ENCODE results near the gene FALEC. TPM values are rescaled to one million over a fixed set of nuclear protein-coding genes. Genes with fewer than 3 reads are reported as not detected.

Gene FALEC
- total and polyA plus RNA-seq, 9 of the 15 experiments (the other 6 are each of a cell fraction or from before 2014, with no cell fraction given) = 0.15 to 1.8 (median 0.53) TPM; not detected in 5

DNA sequence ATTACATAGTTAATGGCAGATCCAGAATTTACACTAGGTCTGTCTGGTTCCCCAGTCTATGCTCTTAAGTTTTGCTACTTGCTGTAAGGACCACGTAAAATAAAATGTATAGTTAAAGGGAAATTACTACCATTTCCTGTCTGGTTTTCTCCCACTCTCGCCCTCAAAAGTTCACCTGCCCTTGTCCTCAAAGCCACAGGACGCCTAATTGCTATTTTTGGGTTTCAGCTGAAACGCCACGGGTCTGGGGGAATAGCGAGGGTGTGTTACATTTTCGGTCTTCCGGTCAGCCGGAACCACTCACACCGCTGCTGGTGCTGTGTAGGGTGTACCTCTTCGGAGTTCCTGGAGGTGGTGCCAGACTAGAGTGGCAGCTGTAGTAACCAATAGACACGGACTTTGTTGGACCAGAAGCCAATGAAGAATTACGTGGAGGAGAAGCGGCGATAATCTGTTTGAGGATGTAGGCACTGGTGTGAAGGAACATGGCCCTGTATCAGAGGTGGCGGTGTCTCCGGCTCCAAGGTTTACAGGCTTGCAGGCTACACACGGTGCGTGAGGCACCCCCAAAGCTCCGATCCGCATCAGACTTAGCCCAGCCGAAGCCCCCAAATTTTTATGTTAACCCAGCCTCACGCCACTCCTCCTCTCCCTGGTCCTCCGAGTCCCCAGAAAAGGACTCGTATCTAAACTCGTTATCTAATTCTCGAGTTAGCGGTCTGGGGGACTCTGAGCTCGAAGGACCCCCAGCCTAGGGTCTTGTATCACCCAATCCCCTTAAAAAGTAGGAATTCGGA is 28.4 kb upstream of the FALEC start, which contains the start of gene TARS2 (continued):
- TF ChIP-seq CHD1 (IDR thresholded peaks at IDR 0.05; ENCODE audit: low read length) = no peak
- TF ChIP-seq, protein P1, sequence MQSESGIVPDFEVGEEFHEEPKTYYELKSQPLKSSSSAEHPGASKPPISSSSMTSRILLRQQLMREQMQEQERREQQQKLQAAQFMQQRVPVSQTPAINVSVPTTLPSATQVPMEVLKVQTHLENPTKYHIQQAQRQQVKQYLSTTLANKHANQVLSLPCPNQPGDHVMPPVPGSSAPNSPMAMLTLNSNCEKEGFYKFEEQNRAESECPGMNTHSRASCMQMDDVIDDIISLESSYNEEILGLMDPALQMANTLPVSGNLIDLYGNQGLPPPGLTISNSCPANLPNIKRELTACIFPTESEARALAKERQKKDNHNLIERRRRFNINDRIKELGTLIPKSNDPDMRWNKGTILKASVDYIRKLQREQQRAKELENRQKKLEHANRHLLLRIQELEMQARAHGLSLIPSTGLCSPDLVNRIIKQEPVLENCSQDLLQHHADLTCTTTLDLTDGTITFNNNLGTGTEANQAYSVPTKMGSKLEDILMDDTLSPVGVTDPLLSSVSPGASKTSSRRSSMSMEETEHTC (IDR thresholded peaks at IDR 0.05) = 0 out of 2 replicates have a peak, but pooled peaks have one; percentile 40
- TF ChIP-seq HMG20A (CRISPR knock-in tag; conservative IDR thresholded peaks at IDR 0.05) = no peak
- peak; percentile 96 for TF ChIP-seq NEUROD1 (IDR thresholded peaks at IDR 0.05; ENCODE audit: borderline replicate concordance, low read depth, low read length, partially characterized antibody)
- no peak for TF ChIP-seq POLR3G (IDR thresholded peaks at IDR 0.05; ENCODE audit: extremely low read depth, insufficient read length, insufficient replicate concordance)
- TF ChIP-seq ZNF583 (CRISPR knock-in tag; IDR thresholded peaks at IDR 0.05) = 0 out of 2 replicates have a peak, but pooled peaks have one; percentile 33
- TF ChIP-seq, protein P2, sequence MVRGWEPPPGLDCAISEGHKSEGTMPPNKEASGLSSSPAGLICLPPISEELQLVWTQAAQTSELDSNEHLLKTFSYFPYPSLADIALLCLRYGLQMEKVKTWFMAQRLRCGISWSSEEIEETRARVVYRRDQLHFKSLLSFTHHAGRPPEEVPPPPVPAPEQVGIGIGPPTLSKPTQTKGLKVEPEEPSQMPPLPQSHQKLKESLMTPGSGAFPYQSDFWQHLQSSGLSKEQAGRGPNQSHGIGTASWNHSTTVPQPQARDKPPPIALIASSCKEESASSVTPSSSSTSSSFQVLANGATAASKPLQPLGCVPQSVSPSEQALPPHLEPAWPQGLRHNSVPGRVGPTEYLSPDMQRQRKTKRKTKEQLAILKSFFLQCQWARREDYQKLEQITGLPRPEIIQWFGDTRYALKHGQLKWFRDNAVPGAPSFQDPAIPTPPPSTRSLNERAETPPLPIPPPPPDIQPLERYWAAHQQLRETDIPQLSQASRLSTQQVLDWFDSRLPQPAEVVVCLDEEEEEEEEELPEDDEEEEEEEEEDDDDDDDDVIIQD (CRISPR knock-in tag; IDR thresholded peaks at IDR 0.05) = no peak
- TF ChIP-seq BCOR (IDR thresholded peaks at IDR 0.05) = peak; percentile 63
- TF ChIP-seq TCF7 (IDR thresholded peaks at IDR 0.05; ENCODE audit: borderline replicate concordance) = no peak; the same call in 1 of the 2 replicates
- TF ChIP-seq NCOR1 (IDR thresholded peaks at IDR 0.05) = peak; percentile 66
- no peak for TF ChIP-seq TCF7L2 (IDR thresholded peaks at IDR 0.05; ENCODE audit: low read depth, low read length)
- TF ChIP-seq, protein P3, sequence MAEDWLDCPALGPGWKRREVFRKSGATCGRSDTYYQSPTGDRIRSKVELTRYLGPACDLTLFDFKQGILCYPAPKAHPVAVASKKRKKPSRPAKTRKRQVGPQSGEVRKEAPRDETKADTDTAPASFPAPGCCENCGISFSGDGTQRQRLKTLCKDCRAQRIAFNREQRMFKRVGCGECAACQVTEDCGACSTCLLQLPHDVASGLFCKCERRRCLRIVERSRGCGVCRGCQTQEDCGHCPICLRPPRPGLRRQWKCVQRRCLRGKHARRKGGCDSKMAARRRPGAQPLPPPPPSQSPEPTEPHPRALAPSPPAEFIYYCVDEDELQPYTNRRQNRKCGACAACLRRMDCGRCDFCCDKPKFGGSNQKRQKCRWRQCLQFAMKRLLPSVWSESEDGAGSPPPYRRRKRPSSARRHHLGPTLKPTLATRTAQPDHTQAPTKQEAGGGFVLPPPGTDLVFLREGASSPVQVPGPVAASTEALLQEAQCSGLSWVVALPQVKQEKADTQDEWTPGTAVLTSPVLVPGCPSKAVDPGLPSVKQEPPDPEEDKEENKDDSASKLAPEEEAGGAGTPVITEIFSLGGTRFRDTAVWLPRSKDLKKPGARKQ (CRISPR knock-in tag; IDR thresholded peaks at IDR 0.05) = no peak
- TF ChIP-seq, protein P4, sequence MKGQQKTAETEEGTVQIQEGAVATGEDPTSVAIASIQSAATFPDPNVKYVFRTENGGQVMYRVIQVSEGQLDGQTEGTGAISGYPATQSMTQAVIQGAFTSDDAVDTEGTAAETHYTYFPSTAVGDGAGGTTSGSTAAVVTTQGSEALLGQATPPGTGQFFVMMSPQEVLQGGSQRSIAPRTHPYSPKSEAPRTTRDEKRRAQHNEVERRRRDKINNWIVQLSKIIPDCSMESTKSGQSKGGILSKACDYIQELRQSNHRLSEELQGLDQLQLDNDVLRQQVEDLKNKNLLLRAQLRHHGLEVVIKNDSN (CRISPR knock-in tag; IDR thresholded peaks at IDR 0.05) = no peak
- TF ChIP-seq, protein P5, sequence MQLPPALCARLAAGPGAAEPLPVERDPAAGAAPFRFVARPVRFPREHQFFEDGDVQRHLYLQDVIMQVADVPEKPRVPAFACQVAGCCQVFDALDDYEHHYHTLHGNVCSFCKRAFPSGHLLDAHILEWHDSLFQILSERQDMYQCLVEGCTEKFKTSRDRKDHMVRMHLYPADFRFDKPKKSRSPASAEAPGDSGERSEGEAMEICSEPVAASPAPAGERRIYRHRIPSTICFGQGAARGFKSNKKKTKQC (CRISPR knock-in tag; IDR thresholded peaks at IDR 0.05) = no peak
- no peak for TF ChIP-seq NR2F6 (CRISPR knock-in tag; IDR thresholded peaks at IDR 0.05)
- TF ChIP-seq XRCC5 (IDR thresholded peaks at IDR 0.05; ENCODE audit: low read depth, low read length) = peak; percentile 92
- peak; percentile 45; the same call in 1 of the 2 replicates for TF ChIP-seq ADNP (tag; IDR thresholded peaks at IDR 0.05)
- TF ChIP-seq, protein P6, sequence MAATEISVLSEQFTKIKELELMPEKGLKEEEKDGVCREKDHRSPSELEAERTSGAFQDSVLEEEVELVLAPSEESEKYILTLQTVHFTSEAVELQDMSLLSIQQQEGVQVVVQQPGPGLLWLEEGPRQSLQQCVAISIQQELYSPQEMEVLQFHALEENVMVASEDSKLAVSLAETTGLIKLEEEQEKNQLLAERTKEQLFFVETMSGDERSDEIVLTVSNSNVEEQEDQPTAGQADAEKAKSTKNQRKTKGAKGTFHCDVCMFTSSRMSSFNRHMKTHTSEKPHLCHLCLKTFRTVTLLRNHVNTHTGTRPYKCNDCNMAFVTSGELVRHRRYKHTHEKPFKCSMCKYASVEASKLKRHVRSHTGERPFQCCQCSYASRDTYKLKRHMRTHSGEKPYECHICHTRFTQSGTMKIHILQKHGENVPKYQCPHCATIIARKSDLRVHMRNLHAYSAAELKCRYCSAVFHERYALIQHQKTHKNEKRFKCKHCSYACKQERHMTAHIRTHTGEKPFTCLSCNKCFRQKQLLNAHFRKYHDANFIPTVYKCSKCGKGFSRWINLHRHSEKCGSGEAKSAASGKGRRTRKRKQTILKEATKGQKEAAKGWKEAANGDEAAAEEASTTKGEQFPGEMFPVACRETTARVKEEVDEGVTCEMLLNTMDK (IDR thresholded peaks at IDR 0.05; ENCODE audit: borderline replicate concordance, insufficient read depth, low read depth, low read length, poor library complexity, severe bottlenecking) = no peak

Data from K562 (cell line).